SH-SY5Y (cell line): ENCODE results near the gene NOL8.

Experiments
- GATA2 ChIP-seq: IDR thresholded peaks from 2 replicates; pipeline ENCODE4 v1.6.1; 2011; ENCODE audit warnings: mild to moderate bottlenecking, low read depth, low read length
- GATA3 ChIP-seq: IDR thresholded peaks from 2 replicates; pipeline ENCODE4 v1.6.1; 2011; ENCODE audit warnings: low read depth, mild to moderate bottlenecking, low read length, moderate library complexity

DNA sequence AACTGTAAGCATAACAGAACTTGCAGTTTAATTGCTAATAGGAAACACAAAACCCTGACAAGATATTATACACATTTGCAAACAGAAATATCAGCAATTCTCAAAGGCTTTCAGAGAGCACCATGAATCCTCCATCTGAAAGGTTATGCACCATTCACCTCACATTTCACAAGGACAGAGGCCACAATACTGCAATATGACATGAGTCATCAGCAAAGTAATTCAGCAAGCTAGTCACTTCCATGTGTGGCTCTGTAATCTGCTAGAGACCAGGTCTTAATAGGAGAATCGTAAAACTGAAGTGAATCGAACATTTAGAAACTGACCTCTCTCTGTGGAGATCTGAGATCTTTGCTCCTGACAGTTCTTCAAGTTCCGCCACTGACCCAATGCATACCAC, 60.0 kb downstream of the NOL8 start:
- TF ChIP-seq GATA2 (no peak), GATA3 (no peak)
